HG02943 (cell line): ENCODE measurements around the gene EEF1A2.

Experiments used
- ATAC-seq: cut with Tn5 transposase; IDR thresholded peaks from one replicate; pipeline ENCODE4 v1.9.1; 2021; ENCODE audit warnings: mild to moderate bottlenecking, low read depth, moderate library complexity; ENCODE audit not compliant: unreplicated experiment

Gene EEF1A2

DNA sequence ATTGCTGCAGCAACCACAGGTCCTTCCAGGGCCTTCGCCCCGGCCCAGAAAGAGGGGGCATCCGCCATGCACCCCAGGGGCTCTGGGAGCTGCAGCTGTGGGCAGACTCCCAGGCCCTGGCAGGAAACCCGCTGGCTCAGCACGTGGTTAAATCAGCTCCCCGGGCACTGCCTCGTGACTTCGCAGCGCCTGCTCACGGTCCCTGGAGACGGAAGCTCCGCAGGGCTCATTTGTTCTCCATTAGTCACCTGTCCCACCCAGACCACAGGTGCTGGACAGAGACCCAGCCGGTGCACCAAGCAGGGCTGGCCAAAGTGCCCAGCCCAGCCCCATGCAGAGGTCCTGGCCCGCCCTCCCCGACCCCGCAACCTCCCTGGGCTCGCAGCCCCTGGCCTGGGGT is 41.1 kb downstream of the EEF1A2 start:
- no peak for ATAC-seq

DNA sequence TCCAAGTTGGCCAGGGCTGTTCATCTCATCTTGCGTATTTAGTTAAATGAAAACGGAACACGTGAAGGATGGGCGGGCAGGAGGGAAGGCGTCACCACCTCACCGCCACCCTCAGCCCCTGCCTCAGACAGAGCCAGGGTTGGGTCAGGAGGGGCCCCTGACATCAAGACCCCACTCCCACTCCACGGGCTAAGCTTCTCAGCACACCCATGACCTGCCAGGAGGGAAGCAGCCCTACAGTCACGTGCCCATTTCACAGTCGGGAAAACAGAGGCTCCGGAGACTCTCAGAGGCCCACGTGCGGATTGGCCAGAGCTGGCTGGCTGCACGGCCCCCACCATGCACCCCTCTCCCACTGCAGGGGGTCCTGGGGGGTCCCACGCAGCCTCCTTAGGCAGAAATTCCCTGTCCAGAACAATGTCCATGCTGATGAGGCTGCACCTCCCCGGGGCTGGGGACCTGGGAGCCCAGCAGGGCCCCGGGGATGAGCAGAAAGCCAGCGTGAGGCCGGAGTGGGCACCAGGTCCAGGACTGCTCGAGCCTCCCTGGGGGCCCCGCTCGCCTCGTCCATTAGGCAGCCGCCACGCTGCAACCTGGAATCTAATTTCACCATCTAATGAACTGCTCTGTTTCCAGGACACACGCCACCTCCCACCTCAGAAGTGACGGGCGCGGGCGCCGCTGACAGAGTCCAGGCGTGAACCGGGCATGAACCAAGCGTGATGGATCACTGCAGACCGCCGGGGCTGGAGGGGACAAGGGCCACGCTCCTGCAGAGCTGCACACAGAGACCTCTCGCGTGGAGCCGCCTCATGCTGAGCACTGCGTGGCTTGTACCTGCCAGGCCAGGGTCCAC is 42.2 kb downstream of the EEF1A2 start:
- no peak for ATAC-seq

DNA sequence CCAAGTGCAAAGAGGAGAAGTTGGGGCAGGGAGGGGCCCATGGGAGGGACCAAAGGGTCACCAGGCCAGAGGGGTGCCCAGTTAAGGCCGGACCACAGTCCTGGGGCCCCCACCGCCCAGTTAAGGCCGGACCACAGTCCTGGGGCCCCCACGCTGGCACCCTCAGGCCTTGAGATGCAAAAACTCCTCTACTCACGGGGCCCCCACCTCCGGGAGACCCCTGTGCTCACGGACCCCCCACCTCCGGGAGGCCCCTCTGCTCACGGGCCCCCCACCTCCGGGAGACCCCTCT is 43.4 kb downstream of the EEF1A2 start:
- no peak for ATAC-seq

DNA sequence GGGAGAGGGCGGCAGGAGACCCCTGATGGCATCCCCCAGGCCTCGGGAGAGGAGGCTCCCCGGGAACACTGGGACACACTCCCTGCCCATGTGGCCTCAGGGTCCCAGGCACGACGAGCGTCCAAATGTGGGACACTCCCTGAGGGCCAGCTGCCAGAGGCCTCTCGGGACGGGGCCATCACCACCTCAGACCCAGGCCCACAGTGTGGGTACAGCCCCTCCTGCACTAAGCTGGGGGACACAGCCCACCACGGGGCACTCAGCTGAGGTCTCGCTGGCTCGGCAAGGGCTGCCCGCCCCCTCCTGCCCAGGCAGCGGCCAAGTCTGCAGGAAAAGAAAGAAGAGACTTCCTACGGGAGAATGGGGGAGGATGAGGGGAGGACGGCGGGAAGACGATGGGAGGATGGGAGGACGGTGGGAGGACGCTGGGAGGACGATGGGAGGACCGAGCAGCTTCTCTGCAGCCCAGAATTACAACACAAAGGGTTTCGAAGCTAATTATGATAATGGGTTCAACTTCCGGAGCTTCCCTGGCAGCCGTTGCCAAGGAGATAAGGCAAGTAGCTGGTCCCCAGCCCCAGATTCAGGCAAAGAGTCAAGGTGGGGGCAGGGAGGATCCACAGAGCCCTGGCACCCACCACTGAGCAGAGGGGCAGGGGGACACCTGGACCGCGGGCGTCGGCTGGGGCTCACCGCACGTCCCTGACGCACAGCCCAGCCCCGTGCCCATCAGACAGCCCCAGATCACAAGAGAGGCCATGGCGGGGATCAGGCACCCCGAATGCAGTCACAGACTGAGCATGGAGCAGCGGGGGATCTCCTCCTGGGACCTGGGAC is 43.9 kb downstream of the EEF1A2 start:
- no peak for ATAC-seq

DNA sequence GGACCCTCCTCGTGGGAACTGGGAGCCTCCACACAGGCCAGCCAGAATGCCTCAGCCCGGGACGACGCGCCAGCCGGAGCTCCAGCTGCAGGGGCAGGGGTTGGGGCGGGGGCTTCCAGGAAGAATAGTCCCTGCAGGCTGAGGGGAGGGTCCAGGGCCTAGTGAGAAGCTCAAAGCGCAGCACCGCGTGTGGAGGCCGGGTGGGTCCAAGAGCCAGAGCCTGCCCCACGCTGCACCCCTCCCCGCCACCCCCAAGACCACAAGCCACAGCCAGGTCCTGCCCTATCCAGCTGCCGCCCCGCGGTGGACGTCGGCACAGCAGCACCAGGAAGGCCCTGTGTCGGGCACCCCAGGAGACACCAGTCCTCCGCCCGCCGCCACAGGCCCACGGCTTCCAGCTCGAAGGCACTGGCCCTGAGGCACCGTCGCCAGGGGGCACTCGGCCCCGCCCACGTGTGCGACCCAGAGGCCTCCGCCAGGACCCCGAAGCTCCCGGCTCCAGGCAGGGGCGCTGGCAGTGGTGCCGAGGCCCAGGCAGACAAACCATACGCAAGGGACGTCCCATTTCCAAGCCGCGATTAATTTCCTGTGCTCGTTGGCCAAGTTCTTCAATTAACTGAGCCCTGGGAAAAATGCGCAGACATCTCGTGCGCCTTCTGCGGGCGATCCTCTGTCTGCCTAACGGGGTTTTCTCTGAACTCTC is 45.9 kb downstream of the EEF1A2 start:
- ATAC-seq, result no peak

DNA sequence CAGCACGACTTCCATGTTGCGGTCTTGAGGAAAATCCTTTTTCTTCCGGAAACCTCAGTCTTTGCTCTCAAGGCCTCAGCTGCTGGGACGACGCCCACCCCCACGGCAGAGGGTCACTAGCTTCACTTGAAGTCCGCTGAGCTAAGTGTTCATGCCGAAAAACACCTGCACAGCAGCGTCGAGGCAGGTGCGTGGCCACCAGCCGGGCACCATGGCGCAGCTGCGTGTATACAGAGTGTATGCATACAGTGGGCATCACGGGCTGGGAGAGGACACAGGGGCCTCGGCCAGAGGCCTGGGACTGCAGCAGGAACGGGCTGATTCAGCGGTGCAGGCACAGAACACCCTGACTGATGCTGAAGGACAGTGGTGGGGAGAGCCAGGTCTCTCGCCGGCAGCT is 46.5 kb downstream of the EEF1A2 start:
- ATAC-seq, result no peak

DNA sequence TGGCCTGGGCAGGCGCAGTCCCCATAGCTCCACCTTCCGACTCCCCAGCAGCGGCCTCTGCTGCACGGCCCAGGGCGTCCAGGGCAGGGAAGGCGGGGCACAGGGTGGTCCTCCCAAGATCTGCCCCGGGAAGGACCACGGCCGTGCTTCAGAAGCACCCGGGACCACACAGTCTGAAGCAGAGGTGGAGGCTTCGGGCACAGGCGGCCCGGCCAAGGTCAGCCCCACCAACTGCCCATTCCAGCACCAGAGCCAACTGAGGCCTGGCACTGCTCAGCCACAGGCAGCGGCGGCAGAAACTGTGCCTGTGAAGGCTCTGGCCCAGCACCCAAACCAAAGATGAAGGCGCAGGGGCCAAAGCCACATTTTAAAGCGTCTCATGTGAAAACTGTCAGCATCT is 47.1 kb downstream of the EEF1A2 start:
- no peak for ATAC-seq

DNA sequence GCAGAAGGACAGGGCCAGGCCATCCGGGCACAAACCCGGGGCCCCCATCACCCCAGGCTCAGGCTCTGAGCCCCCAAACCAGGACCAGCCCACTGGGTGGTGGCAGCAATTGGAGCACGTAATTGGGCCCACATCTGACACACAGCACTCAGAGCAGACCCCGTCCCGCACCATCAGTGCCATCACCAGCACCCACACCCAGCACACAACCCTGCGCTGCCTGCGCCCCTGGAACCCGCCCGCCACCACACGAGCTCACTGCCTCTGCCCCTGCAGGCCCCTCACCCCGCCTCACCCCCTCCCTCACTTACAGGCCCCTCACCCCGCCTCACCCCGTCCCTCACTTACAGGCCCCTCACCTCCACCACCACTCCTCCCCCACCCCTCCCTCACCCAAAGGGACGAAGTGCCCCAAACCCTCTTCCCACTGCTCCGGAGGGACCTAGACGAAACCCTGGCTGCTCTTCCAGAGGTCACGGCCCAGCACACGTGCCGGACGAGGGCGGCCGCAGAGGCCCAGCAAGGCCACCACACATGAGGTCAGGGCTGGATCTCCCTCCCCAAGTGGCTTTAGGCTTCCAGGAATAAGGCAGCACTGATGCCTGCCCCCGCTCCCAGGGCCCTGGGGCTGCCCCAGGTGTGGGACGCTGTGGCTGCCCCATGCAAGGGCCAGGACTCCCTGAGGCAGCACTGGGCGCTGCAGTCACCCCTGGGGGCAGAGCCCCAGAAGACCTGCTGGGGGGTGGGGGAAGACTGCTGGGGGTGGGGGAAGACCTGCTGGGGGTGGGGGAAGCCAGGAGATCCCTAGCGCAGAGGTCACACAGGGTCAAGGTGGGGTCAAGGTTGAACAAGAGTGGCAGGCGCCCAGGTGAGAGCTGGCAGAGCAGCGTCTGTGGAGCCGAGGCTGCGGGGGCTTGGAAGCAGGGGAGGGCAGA is 48.8 kb downstream of the EEF1A2 start:
- ATAC-seq, result no peak

DNA sequence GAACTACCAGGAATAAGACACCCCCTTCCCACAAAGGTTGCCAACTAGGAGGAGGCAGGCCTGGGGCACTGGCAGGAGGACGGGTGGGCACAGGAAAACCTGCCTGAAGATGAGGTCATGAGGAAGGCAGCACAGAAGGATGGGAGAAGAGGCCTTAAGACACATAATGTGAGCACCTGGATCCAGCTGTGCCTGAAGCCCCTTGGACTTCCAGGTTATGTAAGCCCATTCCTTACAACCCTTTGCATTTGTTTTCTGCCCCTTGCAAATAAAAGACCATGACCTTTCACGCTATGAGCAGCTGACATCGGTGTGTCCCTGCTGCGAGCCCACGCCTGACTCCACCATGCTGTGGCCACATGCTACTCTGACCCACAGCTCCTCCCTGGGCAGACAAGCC is 49.9 kb downstream of the EEF1A2 start:
- ATAC-seq, result no peak

DNA sequence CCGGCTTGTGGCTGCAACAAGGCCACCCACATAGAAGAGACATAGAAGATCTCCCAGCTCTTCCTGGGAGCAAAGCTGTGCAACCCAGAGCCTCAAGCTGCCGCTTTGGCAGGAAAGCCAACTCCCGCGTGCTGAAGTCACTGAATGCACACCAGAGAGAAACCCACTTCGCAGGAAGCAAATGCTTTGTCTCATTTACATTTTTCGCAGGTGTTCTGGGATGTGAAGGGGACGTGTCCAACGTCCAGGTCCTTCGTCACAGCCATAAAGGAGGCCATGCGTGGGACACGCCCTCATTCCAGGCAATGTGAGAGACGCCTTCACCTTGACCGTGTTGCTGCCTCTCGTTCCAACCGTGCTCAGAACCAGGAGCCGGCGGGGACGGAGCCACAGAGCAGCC is 50.9 kb downstream of the EEF1A2 start:
- ATAC-seq, result no peak

DNA sequence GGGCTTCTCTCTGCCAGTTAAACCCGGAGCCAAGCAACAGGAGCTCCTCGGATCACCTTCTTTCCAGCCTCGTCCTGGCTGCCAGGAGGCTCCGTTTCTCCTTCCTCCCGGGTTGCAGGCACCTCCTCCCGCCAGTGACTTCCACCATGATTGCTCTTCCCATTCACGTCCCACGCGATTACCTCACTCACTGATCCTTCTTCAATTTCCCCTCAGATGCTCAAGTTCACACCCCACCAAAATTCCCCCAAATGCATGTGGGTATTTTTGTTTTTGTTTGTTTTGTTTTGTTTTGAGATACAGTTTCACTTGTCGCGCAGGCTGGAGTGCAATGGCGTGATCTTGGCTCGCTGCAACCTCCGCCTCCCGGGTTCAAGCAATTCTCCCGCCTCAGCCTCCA is 51.6 kb downstream of the EEF1A2 start:
- no peak for ATAC-seq

DNA sequence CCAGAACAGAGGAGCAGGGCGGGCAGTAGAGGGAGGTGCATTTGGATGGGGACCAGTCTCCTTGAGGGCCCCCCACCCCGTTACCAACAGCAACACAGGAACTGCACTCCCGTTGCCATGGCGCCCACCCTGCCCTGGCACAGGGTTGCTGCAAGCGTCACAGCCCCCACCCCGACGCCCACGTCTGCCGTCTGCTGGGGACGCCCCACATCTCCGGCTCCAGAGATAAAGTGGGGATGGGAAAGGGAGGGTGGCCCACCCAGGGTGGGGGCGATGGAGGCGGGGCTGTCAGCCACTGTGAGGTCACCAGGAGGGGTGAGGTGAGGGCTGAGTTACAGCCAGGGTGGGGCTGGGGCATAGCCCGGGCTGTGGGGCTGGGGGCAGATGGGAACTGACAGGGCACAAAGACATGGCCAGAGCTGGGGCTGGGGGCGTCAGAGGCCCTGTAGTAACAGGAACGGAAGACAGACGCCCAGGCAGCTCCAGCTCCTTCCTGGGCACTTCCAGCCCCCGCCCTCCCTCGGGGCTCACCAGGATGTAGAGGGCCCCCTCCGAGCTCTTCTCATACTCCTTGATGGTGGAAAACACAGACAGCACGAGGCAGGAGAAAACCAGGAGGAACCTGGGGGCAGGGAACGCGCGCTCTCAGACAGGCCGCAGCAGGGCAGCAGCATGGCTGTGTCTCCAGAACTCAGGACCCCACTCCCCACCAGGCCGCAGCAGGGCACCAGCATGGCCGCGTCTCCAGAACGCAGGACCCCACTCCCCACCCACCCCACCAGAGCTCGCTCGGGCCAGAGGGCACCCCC is 52.5 kb downstream of the EEF1A2 start:
- ATAC-seq, result no peak

DNA sequence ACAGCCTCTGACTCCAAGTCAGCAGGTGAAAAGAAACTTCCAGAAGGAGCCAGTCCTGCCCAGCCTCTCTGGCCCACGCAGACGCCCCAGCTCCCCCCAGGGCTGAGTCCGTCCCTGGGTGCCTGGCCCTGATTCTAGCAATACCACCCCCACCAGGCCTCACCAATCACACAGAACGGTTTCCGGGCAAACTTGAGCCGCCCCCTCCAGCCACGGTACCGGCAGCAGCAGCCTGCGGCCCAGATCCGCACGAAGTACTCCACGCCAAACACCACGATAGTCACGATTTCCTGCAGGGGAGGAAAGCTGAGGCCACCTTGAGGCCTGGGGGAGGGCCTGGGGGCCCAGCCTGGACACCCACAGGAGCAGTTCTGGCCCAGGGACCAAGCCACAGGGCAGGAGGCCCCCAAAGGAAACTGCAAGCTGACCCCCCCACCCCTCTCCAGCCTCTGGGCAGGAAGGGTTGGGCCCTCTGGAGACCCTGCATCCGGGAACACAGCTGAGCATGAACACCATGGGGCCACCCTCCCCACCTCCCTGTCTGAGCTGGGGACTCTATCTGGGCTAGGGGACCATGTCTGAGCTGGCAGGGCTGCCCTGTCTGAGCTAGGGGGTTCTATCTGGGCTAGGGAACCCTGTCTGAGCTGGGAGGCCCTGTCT is 53.7 kb downstream of the EEF1A2 start:
- ATAC-seq, result no peak

DNA sequence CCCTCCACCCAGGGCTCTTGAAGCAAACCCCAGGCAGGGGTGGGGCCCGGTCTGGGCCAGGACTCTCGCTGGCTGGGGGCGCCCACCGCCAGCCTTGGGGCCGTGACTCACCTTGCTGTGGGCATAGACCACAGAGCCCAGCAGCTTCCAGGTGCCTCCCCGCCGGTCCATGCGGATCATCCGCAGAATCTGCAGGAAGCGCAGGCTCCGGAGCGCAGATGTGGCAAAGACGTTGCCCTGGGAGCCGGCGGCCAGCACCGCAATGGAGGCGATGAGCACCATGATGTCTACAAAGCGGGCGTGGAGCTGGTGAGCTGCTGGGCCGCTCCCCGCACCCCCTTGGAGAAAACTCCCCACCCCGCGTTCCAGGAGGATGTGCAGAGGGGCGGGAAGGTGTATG is 54.3 kb downstream of the EEF1A2 start:
- ATAC-seq, result no peak

DNA sequence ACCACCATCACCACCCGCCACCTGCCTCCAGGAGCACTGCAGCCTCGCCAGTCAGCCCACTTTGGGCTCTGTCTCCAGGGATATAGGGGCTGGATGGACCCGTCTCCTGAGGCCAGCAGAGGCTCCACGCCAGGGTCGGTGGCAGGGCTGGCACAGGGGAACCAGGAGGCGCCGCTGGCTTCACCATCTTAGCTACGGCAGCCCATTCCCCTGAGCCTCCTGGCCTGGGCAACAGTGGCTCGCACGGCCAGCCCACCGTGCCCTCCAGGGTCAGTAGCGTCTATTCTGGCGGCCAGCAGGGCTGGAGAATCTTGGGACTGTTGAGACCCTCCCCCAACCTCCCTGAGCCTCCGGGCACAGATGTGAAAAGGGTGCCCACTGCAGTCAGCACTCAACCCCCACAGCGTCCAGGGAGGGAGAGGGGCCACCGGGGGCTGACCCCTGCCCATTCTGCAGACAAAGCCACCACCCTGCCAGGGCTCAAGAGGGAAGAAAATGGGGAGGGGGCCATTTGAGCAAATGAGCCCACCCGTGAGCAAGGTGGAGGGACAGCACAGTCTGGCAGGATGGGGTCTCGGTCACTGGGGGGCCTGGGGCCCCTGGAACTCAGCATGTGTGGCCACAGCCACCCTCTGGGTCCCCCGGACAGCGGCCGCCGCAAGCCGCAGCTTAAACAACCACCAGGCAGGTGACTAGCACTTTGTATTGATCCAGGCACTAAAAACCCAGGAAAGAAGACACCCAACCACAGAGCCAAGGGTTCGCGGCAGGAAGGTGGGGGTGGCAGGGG is 55.1 kb downstream of the EEF1A2 start:
- no peak for ATAC-seq

DNA sequence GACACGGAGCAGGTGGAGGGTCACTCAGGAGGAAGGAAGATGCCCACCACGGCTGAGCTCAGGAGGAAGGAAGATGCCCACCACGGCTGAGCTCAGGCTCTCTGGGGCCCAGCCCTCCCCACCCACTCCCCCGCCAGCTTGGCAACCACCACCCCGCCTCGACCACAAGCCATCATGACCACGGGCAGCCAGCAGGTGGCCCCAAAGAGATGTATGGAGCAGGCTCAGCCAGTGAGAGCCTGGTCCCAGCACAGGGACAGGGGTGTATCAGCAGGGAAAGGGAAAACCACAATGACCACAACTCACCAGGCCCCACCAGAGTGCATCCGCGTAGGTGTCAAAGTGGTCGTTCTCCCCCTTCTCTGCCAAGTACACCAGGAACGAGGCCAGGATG is 56.8 kb downstream of the EEF1A2 start:
- ATAC-seq, result no peak

DNA sequence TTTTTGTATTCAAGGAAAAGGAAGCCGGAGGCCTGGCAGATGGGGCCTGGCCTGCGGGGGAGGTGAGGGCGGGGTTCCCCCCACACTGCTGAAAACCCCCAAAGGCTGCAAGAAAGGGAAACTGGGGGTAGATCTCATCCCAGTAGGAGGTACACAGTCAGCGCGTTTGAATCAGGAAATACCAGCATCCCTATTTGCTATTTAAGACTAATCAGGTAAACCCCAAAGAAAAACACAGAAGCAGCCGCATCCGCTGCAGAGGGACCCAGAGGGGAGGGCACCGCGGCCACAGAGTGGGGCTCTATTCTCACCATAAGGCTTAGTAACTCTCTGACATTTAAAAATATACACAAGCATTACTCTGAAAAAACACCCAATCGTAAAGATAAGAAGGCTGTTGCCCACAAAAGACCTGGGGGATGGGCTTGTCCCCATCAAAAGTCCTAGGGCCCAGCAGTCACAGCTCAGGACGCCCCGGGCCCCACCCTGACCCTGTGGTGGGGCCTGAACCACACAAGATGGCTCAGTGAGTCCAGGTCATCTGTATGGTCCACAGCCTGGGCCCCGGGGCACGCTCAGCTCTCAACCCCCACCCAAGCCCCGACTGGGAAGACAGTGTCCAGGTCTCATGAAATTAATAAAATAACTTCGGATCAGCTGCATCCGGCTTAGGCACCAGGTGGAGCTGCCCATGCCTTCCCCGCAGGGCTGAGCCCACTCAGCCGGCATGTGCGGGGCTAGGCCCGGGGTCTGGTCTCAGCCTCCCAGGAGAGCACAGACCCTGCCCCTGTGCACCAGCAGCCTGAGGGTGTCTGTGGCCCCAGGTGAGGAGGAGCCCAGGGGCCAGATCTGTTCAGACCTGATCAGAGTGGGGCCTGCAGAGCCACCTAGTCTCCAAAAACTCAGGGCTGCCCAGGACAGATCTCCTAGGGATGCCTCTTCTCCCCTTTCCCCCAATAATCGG is 57.5 kb downstream of the EEF1A2 start:
- no peak for ATAC-seq
